Measurements from ENCODE around the gene EDEM3.

The EDEM3 gene

GRCh38 chr1:184716158-184716557 lies 38.5 kb downstream of the EDEM3 start:
- Histone ChIP-seq H4K91ac (ENCODE audit: low read depth, low read length, poor library complexity) (no peak overlapping the region), H3K23ac (ENCODE audit: low read depth, low read length, poor library complexity) (no peak overlapping the region), H3K36me3 (replicated peaks in 1 of 2; ENCODE audit: control insufficient read depth in 2 of 2, insufficient read depth in 2 of 2, low read length in 2 of 2) (peaks cover 0 to 95% of the 10 kb centered on the region in 2 donors), H3K27me3 (ENCODE audit: control insufficient read depth in 3 of 3, insufficient read depth in 3 of 3, low read depth in 1 of 3, low read length in 3 of 3) (no peaks in the 10 kb centered on the region), H3K9me3 (replicated peaks in 1 of 2; ENCODE audit: control insufficient read depth in 2 of 2, insufficient read depth in 1 of 2, low read depth in 1 of 2, low read length in 2 of 2) (no peaks in the 10 kb centered on the region), H3K4me1 (ENCODE audit: control insufficient read depth in 2 of 2, insufficient read depth in 1 of 2, low read depth in 1 of 2, low read length in 2 of 2) (no peaks in the 10 kb centered on the region), H3K27ac (replicated peaks; ENCODE audit: low read length) (no peak overlapping the region), H3K14ac (ENCODE audit: low read length) (no peak overlapping the region), H3K4me3 (ENCODE audit: low read length in 2 of 2) (no peak overlapping the region), H4K8ac (ENCODE audit: low read depth, low read length) (no peak overlapping the region), H2AK5ac (ENCODE audit: low read depth, low read length) (no peak overlapping the region), H3K18ac (ENCODE audit: low read length) (no peak overlapping the region), H3K4ac (ENCODE audit: low read length) (no peak overlapping the region), H3K9ac (ENCODE audit: low read depth, low read length, poor library complexity) (no peak overlapping the region), H2AFZ (ENCODE audit: low read length) (no peak overlapping the region), H2BK15ac (ENCODE audit: low read length) (no peak overlapping the region), H2BK120ac (ENCODE audit: low read depth, low read length) (no peak overlapping the region), H3K4me2 (ENCODE audit: insufficient read depth, low read length, poor library complexity, severe bottlenecking) (no peak overlapping the region), H2BK5ac (ENCODE audit: low read length) (no peak overlapping the region), H2BK12ac (ENCODE audit: low read length) (no peak overlapping the region), H3K79me1 (ENCODE audit: low read depth, low read length) (no peaks in the 10 kb centered on the region)
- no CpG with 5 or more reads among the region's 2 CpGs for WGBS, 2 donors (ENCODE audit: extremely low coverage in 2 of 2, insufficient read length in 2 of 2, insufficient replicate concordance in 1 of 2)
- DNase-seq (ENCODE audit: low spot score) = no peak

GRCh38 chr1:184709418-184709817 lies 45.2 kb downstream of the EDEM3 start:
- no peak overlapping the region for H3K18ac ChIP-seq (ENCODE audit: low read length)
- H2BK5ac ChIP-seq (ENCODE audit: low read length) = no peak overlapping the region
- no peak overlapping the region for H3K14ac ChIP-seq (ENCODE audit: low read length)
- H2AFZ ChIP-seq (ENCODE audit: low read length) = no peak overlapping the region
- H2BK15ac ChIP-seq (ENCODE audit: low read length) = no peak overlapping the region
- no peak overlapping the region for H3K4me2 ChIP-seq (ENCODE audit: insufficient read depth, low read length, poor library complexity, severe bottlenecking)
- no peaks in the 10 kb centered on the region for H3K79me1 ChIP-seq (ENCODE audit: low read depth, low read length)
- no peak overlapping the region for H2AK5ac ChIP-seq (ENCODE audit: low read depth, low read length)
- H3K9ac ChIP-seq (ENCODE audit: low read depth, low read length, poor library complexity) = no peak overlapping the region
- no peak overlapping the region for H3K23ac ChIP-seq (ENCODE audit: low read depth, low read length, poor library complexity)
- no peak overlapping the region for H2BK120ac ChIP-seq (ENCODE audit: low read depth, low read length)
- no peak overlapping the region for H3K4ac ChIP-seq (ENCODE audit: low read length)
- H3K27ac ChIP-seq (replicated peaks; ENCODE audit: low read length) = no peak overlapping the region
- H2BK12ac ChIP-seq (ENCODE audit: low read length) = no peak overlapping the region
- no peaks in the 10 kb centered on the region for H3K27me3 ChIP-seq (ENCODE audit: control insufficient read depth in 3 of 3, insufficient read depth in 3 of 3, low read depth in 1 of 3, low read length in 3 of 3)
- peaks cover 4 to 92% of the 10 kb centered on the region in 2 donors for H3K36me3 ChIP-seq (replicated peaks in 1 of 2; ENCODE audit: control insufficient read depth in 2 of 2, insufficient read depth in 2 of 2, low read length in 2 of 2)
- no peak overlapping the region for H3K4me3 ChIP-seq (ENCODE audit: low read length in 2 of 2)
- DNase-seq (ENCODE audit: low spot score) = no peak
- no peak overlapping the region for H4K8ac ChIP-seq (ENCODE audit: low read depth, low read length)
- no peaks in the 10 kb centered on the region for H3K9me3 ChIP-seq (replicated peaks in 1 of 2; ENCODE audit: control insufficient read depth in 2 of 2, insufficient read depth in 1 of 2, low read depth in 1 of 2, low read length in 2 of 2)
- H4K91ac ChIP-seq (ENCODE audit: low read depth, low read length, poor library complexity) = no peak overlapping the region
- H3K4me1 ChIP-seq (ENCODE audit: control insufficient read depth in 2 of 2, insufficient read depth in 1 of 2, low read depth in 1 of 2, low read length in 2 of 2) = no peaks in the 10 kb centered on the region

DNA sequence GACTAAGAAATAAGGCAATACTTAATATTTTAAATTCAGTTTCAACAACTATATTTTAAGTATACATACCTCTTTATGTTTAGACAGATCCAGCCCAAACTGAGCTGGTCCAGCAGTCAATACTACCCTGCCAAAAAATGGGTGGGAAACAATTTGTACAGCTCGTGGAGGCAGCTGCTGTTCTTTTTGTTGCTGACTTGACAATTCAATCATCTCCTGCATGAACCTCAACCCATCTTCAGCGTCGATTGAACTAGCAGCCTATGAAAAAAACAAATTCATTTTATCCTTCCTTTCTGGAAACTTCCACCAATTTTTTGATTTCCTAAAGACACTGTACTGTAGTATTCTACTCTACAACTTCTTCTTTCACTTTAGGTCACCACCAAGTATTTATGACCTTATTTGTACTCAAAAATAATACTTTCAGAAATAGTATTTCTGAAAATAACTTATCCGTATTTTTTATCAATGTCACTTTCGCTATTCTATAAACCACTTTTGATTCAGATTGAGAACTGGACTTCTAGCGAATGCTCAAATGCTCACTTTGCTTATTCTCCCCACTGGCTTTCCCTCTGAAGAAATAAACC lies 46.5 kb downstream of the EDEM3 start:
- no CpG with 5 or more reads among the region's 6 CpGs for WGBS, 2 donors (ENCODE audit: extremely low coverage in 2 of 2, insufficient read length in 2 of 2, insufficient replicate concordance in 1 of 2)
- Histone ChIP-seq H3K9ac (ENCODE audit: low read depth, low read length, poor library complexity) (no peak overlapping the region), H4K8ac (ENCODE audit: low read depth, low read length) (no peak overlapping the region)

GRCh38 chr1:184705271-184705670 lies 49.4 kb downstream of the EDEM3 start:
- no peak overlapping the region for H3K4me3 ChIP-seq (ENCODE audit: low read length in 2 of 2)
- H3K36me3 ChIP-seq (replicated peaks in 1 of 2; ENCODE audit: control insufficient read depth in 2 of 2, insufficient read depth in 2 of 2, low read length in 2 of 2) = peaks cover 4 to 84% of the 10 kb centered on the region in 2 donors
- DNase-seq (ENCODE audit: low spot score) = no peak
- H3K9me3 ChIP-seq (replicated peaks in 1 of 2; ENCODE audit: control insufficient read depth in 2 of 2, insufficient read depth in 1 of 2, low read depth in 1 of 2, low read length in 2 of 2) = no peaks in the 10 kb centered on the region
- no peak overlapping the region for H3K4ac ChIP-seq (ENCODE audit: low read length)
- H2BK15ac ChIP-seq (ENCODE audit: low read length) = no peak overlapping the region
- no peak overlapping the region for H2BK120ac ChIP-seq (ENCODE audit: low read depth, low read length)
- no peak overlapping the region for H3K18ac ChIP-seq (ENCODE audit: low read length)
- peaks cover 0 to 4% of the 10 kb centered on the region in 2 donors for H3K4me1 ChIP-seq (ENCODE audit: control insufficient read depth in 2 of 2, insufficient read depth in 1 of 2, low read depth in 1 of 2, low read length in 2 of 2)
- WGBS, 2 donors (ENCODE audit: extremely low coverage in 2 of 2, insufficient read length in 2 of 2, insufficient replicate concordance in 1 of 2) = no CpG with 5 or more reads among the region's 1 CpG
- no peak overlapping the region for H2AFZ ChIP-seq (ENCODE audit: low read length)
- no peak overlapping the region for H4K8ac ChIP-seq (ENCODE audit: low read depth, low read length)
- H3K27me3 ChIP-seq (ENCODE audit: control insufficient read depth in 3 of 3, insufficient read depth in 3 of 3, low read depth in 1 of 3, low read length in 3 of 3) = no peaks in the 10 kb centered on the region
- H4K91ac ChIP-seq (ENCODE audit: low read depth, low read length, poor library complexity) = no peak overlapping the region
- no peak overlapping the region for H3K27ac ChIP-seq (replicated peaks; ENCODE audit: low read length)
- no peaks in the 10 kb centered on the region for H3K79me1 ChIP-seq (ENCODE audit: low read depth, low read length)
- no peak overlapping the region for H2AK5ac ChIP-seq (ENCODE audit: low read depth, low read length)
- no peak overlapping the region for H3K14ac ChIP-seq (ENCODE audit: low read length)
- H2BK5ac ChIP-seq (ENCODE audit: low read length) = no peak overlapping the region
- H3K9ac ChIP-seq (ENCODE audit: low read depth, low read length, poor library complexity) = no peak overlapping the region
- H3K23ac ChIP-seq (ENCODE audit: low read depth, low read length, poor library complexity) = no peak overlapping the region
- no peak overlapping the region for H2BK12ac ChIP-seq (ENCODE audit: low read length)
- no peak overlapping the region for H3K4me2 ChIP-seq (ENCODE audit: insufficient read depth, low read length, poor library complexity, severe bottlenecking)

More for the DNA sequence above, 46.5 kb downstream of the EDEM3 start:
- Histone ChIP-seq H3K4ac (ENCODE audit: low read length) (no peak overlapping the region), H4K91ac (ENCODE audit: low read depth, low read length, poor library complexity) (no peak overlapping the region), H3K4me2 (ENCODE audit: insufficient read depth, low read length, poor library complexity, severe bottlenecking) (no peak overlapping the region), H3K27me3 (ENCODE audit: control insufficient read depth in 3 of 3, insufficient read depth in 3 of 3, low read depth in 1 of 3, low read length in 3 of 3) (no peaks in the 10 kb centered on the region), H2AK5ac (ENCODE audit: low read depth, low read length) (no peak overlapping the region), H3K27ac (replicated peaks; ENCODE audit: low read length) (no peak overlapping the region), H2BK5ac (ENCODE audit: low read length) (no peak overlapping the region), H3K14ac (ENCODE audit: low read length) (no peak overlapping the region), H2BK12ac (ENCODE audit: low read length) (no peak overlapping the region), H3K4me1 (ENCODE audit: control insufficient read depth in 2 of 2, insufficient read depth in 1 of 2, low read depth in 1 of 2, low read length in 2 of 2) (peaks cover 0 to 4% of the 10 kb centered on the region in 2 donors), H3K36me3 (replicated peaks in 1 of 2; ENCODE audit: control insufficient read depth in 2 of 2, insufficient read depth in 2 of 2, low read length in 2 of 2) (peaks cover 4 to 89% of the 10 kb centered on the region in 2 donors), H2BK120ac (ENCODE audit: low read depth, low read length) (no peak overlapping the region), H3K23ac (ENCODE audit: low read depth, low read length, poor library complexity) (no peak overlapping the region), H3K79me1 (ENCODE audit: low read depth, low read length) (no peaks in the 10 kb centered on the region), H3K9me3 (replicated peaks in 1 of 2; ENCODE audit: control insufficient read depth in 2 of 2, insufficient read depth in 1 of 2, low read depth in 1 of 2, low read length in 2 of 2) (no peaks in the 10 kb centered on the region), H3K4me3 (ENCODE audit: low read length in 2 of 2) (no peak overlapping the region), H2AFZ (ENCODE audit: low read length) (no peak overlapping the region), H3K18ac (ENCODE audit: low read length) (no peak overlapping the region), H2BK15ac (ENCODE audit: low read length) (no peak overlapping the region)
- no peak for DNase-seq (ENCODE audit: low spot score)
